ENCODE data around the gene RAC3. TPM values are rescaled to one million over a fixed set of nuclear protein-coding genes. Genes with fewer than 3 reads are reported as not detected.

Gene RAC3
- total RNA-seq, 4 donors from 2014 or later: 5.2 to 28.3 (median 14.6) TPM

- no peak for TF ChIP-seq CTCF (IDR thresholded peaks at IDR 0.05; ENCODE audit: low read depth)
These were observed 12.3 kb upstream of the RAC3 start for GRCh38 chr17:82018989-82019689.

DNA sequence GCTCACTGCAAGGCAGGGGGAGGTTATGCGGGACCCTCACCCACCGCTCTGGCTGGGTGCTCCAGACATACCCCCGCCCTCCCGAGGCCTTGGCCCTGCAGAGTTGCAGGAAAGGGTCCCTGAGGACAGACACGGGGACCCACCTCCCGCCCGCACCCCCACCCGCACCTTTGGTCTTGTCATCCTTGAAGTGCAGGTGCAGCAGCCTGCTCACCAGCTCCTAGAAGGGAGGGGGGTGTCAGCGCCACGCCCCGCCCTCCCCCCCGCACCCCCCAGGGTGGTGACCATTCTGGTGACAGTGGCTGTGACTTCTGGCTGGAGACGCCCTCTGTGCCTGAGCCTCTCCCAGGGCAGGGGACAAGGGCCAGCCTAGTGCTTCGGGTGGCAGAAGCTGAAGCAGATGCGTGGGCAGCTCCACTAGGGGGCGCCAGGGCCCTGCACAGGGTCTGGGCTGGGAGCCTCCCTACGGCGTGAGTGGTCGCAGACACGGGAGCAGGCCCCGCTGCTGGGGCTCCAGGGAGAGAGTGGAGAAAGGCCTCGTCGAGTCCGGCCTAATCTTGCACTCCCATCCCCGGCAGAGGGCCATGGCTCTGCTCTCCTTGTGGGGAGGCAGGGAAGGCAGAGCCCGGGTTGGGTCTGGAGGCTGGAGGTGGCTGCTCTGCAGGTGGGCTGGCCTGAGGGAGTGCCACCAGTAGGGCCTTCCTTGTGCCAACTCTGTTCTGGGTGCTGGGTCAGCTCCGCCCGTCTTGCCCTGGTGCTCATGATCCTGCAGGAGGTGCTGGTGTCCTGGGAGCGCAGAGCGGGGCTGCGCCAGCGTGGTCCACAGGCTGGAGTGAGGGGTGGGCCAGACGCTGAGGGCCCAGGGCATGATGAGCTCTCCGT lies 11.5 kb upstream of the RAC3 start:
- no peak for TF ChIP-seq CTCF (IDR thresholded peaks at IDR 0.05; ENCODE audit: low read depth)

- no peak for TF ChIP-seq CTCF (IDR thresholded peaks at IDR 0.05; ENCODE audit: low read depth)
These were observed 10.8 kb upstream of the RAC3 start for GRCh38 chr17:82020572-82021106.

DNA sequence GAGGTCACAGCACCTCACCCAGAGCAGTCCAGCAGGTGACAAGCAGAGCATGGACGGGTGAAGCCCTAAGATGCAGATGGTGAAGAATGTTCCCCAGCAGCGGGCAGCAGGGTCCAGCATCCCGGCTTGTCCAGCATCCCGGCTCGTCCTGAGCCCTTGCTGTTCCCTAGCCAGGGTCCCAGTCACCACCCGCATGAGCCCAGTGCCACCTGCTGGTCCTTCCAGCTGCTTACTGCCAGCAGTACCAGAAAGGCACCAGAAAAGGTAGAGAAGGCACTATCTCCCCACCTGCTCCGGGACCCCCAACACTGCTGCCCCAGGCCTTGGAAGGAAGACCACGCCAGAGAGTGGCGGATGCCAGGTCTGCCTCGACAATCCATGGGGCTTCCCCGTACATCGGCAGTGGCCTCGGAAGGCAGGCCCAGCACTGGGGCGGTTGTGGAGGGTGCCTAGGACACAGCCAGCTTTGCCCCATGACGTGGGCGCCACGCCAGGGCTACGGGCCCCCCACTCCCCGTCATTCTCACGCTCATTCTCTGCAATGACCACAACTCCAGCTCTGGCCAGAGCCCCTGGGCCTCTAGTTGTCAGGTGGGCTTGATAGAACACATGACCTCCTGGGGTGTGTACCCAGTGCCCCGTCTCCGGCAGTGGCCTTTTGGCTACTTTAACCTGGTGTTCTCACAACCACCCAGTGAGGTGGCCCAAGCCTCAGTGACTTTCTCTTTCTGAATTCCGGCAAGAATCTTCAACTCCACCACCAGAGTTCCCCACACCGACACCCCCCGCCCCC lies 10.2 kb upstream of the RAC3 start:
- no peak for TF ChIP-seq CTCF (IDR thresholded peaks at IDR 0.05; ENCODE audit: low read depth)

GRCh38 chr17:82021900-82022309 lies 9.6 kb upstream of the RAC3 start:
- TF ChIP-seq CTCF (IDR thresholded peaks at IDR 0.05; ENCODE audit: low read depth): no peak

GRCh38 chr17:82022310-82022980 lies 9.0 kb upstream of the RAC3 start, which contains the start of gene CENPX:
CENPX (minus strand) TSS chr17:82022878; CDS start chr17:82022861, 17 bp downstream.
- no peak for TF ChIP-seq CTCF (IDR thresholded peaks at IDR 0.05; ENCODE audit: low read depth)

All from subcutaneous adipose tissue (tissue), 4 donors.